NCI-H446 treated with DMSO at 0.1 percent for 48 hours (cell line): ENCODE results near the gene CACNB4.
A peak's percentile ranks its signal among the peaks of the same experiment; 100 is the strongest.
"Not testable (repeated sequence)": the region's sequence is repeated elsewhere in the genome, so short reads cannot be mapped to it uniquely, and the experiment has no call there.

ENCODE experiments used
- DNase-seq: peaks from one replicate; lab custom pipeline; 2025; lab: John Stamatoyannopoulos, UW

The CACNB4 gene

GRCh38 chr2:152050915-152051314, 47.9 kb downstream of the CACNB4 start:
- DNase-seq, result no peak

DNA sequence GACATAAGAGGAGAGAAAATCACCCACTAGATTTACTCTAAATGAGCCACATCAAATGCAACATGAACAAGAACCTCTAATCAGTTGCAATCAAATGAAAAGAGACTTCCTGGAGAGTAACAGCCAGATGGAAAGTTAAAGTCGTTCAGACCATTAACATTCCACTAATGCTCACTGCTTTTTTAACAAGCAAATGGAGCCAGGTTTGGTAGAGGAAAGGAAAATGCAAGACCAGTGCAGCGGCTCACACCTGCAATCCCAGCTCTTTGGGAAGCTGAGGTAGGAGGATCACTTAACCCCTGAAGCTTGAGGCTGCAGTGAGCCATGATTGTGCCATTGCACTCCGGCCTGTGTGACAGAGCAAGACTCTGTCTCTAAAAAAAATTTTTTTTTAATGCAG, 48.5 kb downstream of the CACNB4 start:
- DNase-seq, result no peak

GRCh38 chr2:152049541-152049940, 49.3 kb downstream of the CACNB4 start:
- DNase-seq, result no peak

DNA sequence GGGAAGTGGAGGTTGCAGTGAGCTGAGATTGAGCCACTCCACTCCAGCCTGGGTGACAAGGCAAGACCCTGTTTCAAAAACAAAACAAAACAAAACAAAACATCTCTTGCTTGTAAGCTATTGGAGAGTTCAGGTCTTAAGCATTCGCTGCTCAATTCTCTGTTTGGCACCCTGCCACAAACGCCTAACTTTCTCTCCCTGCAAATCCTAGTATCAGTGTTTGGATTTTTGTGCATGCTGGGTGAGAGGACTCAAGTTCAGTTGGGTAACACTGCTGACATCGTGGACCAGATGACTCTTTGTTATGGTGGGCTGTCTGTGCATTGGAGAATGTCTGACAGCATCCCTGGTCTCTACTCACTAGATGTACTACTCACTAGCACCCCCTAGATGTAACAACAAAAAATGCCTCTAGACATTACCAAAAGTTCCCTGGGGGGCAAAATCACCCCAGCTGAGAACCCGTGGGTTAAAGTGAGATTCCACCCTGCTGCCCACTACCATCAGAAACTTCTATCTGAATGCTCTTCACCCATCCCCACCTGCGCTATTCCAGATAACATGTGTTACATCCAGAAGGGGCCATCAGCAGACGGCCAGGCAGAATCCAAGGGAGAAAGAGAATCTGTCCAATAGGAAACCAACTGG, 50.9 kb downstream of the CACNB4 start:
- no peak for DNase-seq

DNA sequence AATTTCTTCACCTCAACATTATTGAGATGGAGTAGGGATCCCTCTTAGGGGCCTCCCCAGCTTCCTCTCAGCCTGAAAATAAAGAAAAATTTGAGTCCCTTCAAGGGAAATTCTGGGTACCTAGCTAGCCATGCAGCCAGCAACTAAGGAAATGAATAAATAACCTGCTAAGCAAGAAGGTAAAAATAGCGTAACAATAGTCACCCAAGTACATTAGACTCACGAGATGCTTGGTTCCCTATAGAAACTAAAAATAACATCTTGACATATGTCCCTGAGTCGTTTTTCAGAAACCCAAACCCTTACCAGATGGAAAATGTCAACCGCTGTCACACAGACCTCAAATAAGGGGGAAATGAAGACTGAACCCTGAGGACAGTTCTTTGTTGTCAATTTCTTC, 51.9 kb downstream of the CACNB4 start:
- no peak for DNase-seq

DNA sequence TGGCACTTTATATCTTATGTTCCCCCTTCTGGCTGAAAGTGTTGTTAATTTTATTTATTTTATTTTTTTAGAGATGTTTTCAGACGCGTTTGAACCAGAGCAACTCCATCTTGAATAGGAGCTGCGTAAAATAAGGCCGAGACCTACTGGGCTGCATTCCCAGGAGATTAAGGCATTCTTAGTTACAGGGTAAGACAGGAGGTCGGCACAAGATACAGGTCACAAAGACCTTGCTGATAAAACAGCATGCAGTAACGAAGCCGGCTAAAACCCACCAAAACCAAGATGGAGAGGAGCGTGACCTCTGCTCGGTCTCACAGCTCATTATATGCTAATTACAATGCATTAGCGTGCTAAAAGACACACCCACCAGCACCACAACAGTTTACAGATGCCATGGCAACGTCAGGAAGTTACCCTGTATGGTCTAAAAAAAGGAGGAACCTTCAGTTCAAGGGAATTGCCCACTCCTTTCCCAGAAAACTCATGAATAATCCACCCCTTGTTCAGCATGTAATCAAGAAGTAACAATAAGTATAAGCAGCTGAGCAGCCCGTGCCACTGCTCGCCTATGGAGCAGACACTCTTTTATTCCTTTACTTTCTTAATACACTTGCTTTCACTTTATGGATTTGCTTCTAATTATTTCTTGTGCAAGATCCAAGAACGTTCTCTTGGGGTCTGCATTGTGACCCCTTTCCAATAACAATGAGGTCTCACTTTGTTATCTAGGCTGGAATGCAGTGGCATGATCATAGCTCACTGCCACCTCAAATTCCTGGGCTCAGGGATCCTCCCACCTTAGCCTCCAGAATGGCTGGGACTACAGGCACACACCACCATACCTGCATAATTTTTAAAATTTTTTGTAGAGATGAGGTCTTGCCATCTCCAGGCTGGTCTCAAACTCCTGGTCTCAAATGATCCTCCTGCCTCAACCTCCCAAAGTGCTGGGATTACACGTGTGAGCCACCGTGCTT, 55.9 kb downstream of the CACNB4 start:
- no peak for DNase-seq

DNA sequence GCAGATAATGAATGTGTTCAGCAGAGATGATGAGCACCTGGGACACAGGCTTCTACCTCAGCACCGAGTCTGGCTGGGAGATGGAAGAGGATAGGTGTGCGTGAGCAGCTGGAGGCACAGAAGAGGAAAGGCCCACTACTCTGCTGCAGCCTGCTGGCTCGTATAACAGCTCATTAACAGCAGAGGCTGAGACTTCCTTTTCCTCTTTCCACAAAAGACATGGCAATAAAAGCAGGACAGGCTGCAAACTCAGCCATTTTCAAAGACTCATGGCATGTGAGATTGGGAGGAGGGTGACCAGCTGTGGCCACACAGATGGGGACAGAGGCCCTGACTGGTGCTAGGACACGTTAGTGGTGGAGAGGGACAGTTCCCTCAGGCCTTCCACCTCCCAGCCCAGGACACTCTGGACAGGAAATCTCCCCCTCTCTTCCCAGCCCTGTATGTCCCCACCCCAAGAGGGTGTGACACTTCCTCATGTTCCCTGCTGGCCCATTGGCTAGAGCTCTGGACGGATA, 60.3 kb downstream of the CACNB4 start:
- no peak for DNase-seq

GRCh38 chr2:152037743-152038435, 61.0 kb downstream of the CACNB4 start:
- no peak for DNase-seq

DNA sequence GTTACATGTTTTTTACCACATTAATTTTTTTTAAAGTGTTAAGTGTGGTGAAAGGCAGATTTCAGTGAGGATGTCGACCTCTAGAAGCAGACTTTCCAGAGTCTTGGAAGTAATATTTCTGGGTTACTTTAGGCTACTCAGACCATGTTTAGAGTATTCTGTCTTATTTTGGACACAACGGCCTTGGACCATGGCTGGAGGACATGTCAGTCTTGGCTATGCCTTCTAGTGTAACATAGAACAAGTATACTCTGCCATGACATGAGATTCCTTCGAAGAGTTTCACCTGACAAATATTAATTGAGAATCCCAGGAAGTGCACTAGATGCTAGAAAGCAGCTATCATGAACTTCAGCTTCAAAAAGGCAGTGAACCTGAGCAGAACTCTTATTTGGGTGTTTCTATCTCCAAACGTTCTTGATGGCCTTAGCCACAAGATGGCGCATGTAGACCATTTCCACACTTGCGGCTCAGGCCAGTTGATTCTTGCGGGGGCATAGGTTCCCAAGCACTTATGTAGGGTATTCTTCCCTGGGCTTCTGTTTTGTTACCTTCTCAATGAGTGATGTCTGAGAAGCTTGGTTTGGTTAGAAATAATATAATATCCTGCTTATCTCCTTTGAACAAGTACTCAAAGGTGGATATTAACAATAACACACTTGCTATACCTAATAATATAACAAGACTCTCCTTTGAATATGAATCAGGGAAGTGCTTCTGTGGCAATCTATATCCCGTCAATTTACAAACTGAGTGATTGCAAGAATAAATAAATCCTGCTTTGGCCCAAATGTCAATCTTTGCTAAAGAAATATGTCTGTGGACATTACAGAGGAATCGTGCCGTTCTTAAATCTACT, 62.0 kb downstream of the CACNB4 start:
- DNase-seq, result peak; percentile 7

DNA sequence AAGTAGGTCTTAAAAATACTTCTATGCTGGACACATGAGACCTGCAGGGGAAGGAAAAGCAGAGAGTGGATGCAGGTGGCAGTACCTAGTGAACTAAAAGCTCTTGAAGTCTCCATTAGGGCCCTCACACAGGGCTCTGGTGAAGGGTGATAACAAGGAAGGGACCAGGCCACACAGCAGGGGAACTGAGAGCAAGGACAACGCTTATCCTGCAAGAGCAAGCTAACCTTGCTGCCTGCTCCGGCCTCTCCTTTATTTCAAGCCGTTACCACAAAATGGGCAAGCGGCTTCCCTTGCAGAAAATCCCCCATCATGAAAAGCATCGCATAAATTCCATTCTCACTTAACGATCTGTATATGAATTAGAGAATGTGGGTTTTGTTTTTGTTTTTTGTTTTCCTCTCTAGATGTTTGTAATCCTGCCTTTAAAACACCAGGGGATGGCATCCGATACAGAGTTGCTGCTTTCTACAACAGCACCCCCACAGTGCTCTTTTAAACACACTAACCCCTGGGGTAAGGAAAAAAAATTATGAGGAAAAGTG, 64.5 kb downstream of the CACNB4 start:
- no peak for DNase-seq

- DNase-seq, result no peak
Measured at GRCh38 chr2:152033011-152033925, 65.6 kb downstream of the CACNB4 start.

DNA sequence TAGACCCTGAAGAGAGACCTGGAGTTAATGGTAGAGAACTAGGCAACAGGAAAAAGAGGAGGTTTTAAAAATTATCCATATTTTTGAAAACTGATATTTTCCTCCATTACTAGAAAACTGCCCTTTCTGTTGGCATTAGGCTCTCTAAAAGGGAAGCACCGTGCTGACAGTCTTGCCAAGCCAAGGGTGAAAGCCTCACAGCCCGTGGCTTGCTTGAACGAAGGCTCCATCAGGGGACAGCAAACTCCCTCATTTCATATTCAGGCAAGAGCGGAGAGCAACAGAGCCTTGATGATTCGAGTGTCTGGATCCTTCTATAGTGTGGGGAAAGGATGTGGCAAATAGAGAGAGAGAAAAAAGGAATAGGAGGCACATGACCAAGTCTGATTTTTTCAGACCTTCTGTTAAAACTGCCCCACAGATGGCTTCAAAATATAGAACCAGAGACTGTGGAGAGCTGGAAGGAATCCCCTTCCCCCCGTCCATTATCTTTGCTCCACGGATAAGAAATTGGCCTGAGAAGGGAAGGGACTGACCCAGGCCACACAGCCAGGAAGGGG, 67.0 kb downstream of the CACNB4 start:
- DNase-seq, result no peak

DNA sequence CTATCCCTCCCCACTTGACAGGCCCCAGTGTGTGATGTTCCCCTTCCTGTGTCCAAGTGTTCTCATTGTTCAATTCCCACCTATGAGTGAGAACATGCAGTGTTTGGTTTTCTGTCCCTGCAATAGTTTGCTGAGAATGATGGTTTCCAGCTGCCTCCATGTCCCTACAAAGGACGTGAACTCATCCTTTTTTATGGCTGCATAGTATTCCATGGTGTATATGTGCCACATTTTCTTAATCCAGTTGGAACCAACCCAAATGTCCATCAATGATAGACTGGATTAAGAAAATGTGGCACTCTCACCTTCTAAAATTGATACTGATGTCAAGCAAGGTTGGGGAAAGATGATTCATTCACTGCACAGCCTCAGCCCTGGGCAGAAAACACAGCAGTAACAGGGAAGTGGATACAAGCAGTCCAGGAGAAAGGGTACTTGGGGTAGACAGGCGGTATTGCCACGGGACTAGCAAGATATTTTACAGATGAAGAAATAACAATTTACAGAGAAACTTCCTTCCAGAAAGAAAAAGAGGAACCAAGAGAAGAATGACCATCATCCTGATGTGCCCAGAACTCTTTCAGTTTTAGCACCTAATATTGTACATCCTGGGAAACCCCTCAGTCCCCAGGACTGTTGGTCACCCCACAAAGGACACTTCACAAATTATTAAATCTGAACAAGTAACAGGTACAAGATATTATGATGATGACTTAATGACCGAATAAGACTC, 68.1 kb downstream of the CACNB4 start:
- not testable (repeated sequence) for DNase-seq

- peak; percentile 7 for DNase-seq
Measured at GRCh38 chr2:152028182-152028862, 70.5 kb downstream of the CACNB4 start.

DNA sequence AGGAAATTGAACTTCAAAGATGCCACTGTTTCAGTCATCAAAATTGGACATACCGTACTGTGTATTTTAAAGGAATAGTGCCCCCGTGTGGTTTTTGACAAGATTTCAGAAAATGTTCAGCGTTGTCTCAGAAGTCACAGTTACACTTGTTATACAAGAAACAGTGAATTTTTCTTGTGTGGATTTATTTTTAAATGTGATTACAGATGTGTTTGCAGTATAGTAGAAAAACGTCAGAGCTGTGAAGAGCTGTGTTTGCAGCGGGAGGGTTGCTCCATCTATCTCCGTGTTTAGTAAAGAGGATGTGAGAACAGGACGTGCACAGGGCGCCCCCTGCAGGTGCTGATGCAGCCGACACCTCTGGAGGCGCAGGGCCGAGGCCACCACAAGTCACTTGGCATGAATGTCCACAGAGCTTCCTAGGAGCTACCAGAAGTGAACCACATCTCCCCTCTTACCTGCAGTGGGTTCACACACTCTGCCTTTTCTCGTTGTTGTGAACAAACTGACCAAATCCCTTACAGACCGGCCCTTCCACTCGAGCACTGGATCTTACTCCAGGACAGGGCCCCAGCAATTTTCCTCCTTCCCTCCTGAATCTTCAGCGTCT, 73.1 kb downstream of the CACNB4 start:
- peak; percentile 47 for DNase-seq

DNA sequence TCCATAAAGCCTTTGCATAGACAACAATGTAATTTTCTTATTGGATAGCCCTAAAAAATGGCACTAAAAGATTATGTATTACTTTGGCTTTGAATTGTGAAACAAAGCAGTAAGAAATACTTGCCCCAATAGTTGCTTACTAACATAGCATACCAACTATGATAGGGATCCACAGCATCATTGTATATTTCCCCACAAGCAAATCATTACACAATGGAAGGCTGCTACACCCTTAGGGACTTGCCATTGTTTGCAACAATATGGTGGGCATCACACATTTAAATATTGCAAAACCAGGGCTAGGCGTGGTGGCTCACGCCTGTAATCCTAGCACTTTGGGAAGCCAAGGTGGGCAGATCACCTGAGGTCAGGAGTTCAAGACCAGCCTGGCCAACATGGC, 74.4 kb downstream of the CACNB4 start:
- no peak for DNase-seq

GRCh38 chr2:152022090-152022489, 76.8 kb downstream of the CACNB4 start:
- DNase-seq, result no peak

GRCh38 chr2:152021001-152021400, 77.8 kb downstream of the CACNB4 start:
- not testable (repeated sequence) for DNase-seq
